Trophoblast cell (in vitro differentiated cells and primary cell): ENCODE results near the gene GPX5.

Source experiments
- DNase-seq, 2 donors: peaks; one replicate each; pipeline ENCODE4 v3.0.0-alpha.2; 2016
- H2AFZ ChIP-seq: 2 replicates; pipeline ENCODE4 v1.6.1; 2013; ENCODE audit warnings: low read length, moderate library complexity, mild to moderate bottlenecking; ENCODE audit not compliant: insufficient read depth, poor library complexity
- H2AK5ac ChIP-seq: 2 replicates; pipeline ENCODE4 v1.6.1; 2013; ENCODE audit warnings: mild to moderate bottlenecking, low read length
- H2BK120ac ChIP-seq: 2 replicates; pipeline ENCODE4 v1.6.1; 2013; ENCODE audit warnings: low read length, mild to moderate bottlenecking, moderate library complexity; ENCODE audit not compliant: insufficient read depth, poor library complexity
- H2BK12ac ChIP-seq: 2 replicates; pipeline ENCODE4 v1.6.1; 2013; ENCODE audit warnings: mild to moderate bottlenecking, low read length, moderate library complexity
- H2BK5ac ChIP-seq: 2 replicates; pipeline ENCODE4 v1.6.1; 2013; ENCODE audit warnings: low read length, low read depth, moderate library complexity, mild to moderate bottlenecking; ENCODE audit not compliant: poor library complexity
- H3K14ac ChIP-seq: 2 replicates; pipeline ENCODE4 v1.6.1; 2013; ENCODE audit warnings: mild to moderate bottlenecking, low read length
- H3K18ac ChIP-seq: 2 replicates; pipeline ENCODE4 v1.6.1; 2013; ENCODE audit warnings: mild to moderate bottlenecking, low read length
- H3K23ac ChIP-seq: 2 replicates; pipeline ENCODE4 v1.6.1; 2013; ENCODE audit warnings: low read length
- H3K27ac ChIP-seq: 2 replicates; pipeline ENCODE4 v1.5.1; 2013; ENCODE audit warnings: low read depth, mild to moderate bottlenecking, inconsistent platforms, low read length, moderate library complexity
- H3K27me3 ChIP-seq: 2 replicates; pipeline ENCODE4 v1.6.1; 2013; ENCODE audit warnings: inconsistent platforms, mild to moderate bottlenecking, low read length, moderate library complexity; ENCODE audit not compliant: insufficient read depth
- H3K36me3 ChIP-seq, 2 experiments: 1 replicate in 1 of 2; 2 replicates in 1 of 2; pipeline ENCODE4 v1.6.1; 2013; ENCODE audit warnings: low read length in 2 of 2, mild to moderate bottlenecking in 2 of 2, moderate library complexity in 1 of 2; ENCODE audit not compliant: insufficient read depth in 2 of 2, control insufficient read depth in 1 of 2
- H3K4ac ChIP-seq: 2 replicates; pipeline ENCODE4 v1.6.1; 2013; ENCODE audit warnings: low read depth, mild to moderate bottlenecking, low read length, moderate library complexity
- H3K4me1 ChIP-seq, 2 experiments: 1 replicate in 1 of 2; 2 replicates in 1 of 2; pipeline ENCODE4 v1.6.1; 2013; ENCODE audit warnings: low read length in 2 of 2, mild to moderate bottlenecking in 2 of 2, moderate library complexity in 1 of 2; ENCODE audit not compliant: insufficient read depth in 2 of 2, control insufficient read depth in 1 of 2
- H3K4me2 ChIP-seq: 2 replicates; pipeline ENCODE4 v1.6.1; 2013; ENCODE audit warnings: inconsistent platforms, mild to moderate bottlenecking, low read length, moderate library complexity
- H3K4me3 ChIP-seq: 2 replicates; pipeline ENCODE4 v1.5.1; 2013; ENCODE audit warnings: mild to moderate bottlenecking, low read depth, low read length, inconsistent platforms
- H3K79me1 ChIP-seq: one replicate; pipeline ENCODE4 v1.6.1; 2013; ENCODE audit warnings: low read length
- H3K79me2 ChIP-seq: 2 replicates; pipeline ENCODE4 v1.6.1; 2013; ENCODE audit warnings: low read length, mild to moderate bottlenecking; ENCODE audit not compliant: control insufficient read depth, insufficient read depth, poor library complexity
- H3K9ac ChIP-seq: 2 replicates; pipeline ENCODE4 v1.6.1; 2013; ENCODE audit warnings: mild to moderate bottlenecking, low read length
- H3K9me3 ChIP-seq: 2 replicates; pipeline ENCODE4 v1.6.1; 2013; ENCODE audit warnings: low read depth, mild to moderate bottlenecking, control low read depth, inconsistent platforms, low read length; ENCODE audit not compliant: insufficient read depth
- H4K12ac ChIP-seq: 2 replicates; pipeline ENCODE4 v1.6.1; 2013; ENCODE audit warnings: low read depth, mild to moderate bottlenecking, low read length, moderate library complexity
- H4K8ac ChIP-seq: 2 replicates; pipeline ENCODE4 v1.6.1; 2013; ENCODE audit warnings: low read depth, mild to moderate bottlenecking, low read length, moderate library complexity
- H4K91ac ChIP-seq: one replicate; pipeline ENCODE4 v1.6.1; 2013; ENCODE audit warnings: low read depth, mild to moderate bottlenecking, low read length, moderate library complexity
- WGBS: extraction: QIAGEN DNeasy Blood & Tissue Kit; methylation state at CpG from one replicate; pipeline ENCODE4 v1.1.7; 2013; ENCODE audit warnings: missing lambda C conversion rate; ENCODE audit not compliant: insufficient read length, insufficient coverage; ENCODE audit errors: extremely low coverage; 5-methylcytosine and 5-hydroxymethylcytosine counted together

The GPX5 gene

GRCh38 chr6:28568515-28569108 is 42.9 kb downstream of the GPX5 start:
- Histone ChIP-seq H3K23ac (no peak overlapping the region), H3K18ac (no peak overlapping the region), H2BK120ac (no peak overlapping the region), H3K79me2 (no peaks in the 10 kb centered on the region), H3K14ac (no peak overlapping the region), H4K8ac (no peak overlapping the region), H3K27ac (no peak overlapping the region), H3K4ac (no peak overlapping the region), H4K91ac (no peak overlapping the region), H3K9me3 (peaks cover 2% of the 10 kb centered on the region), H2BK12ac (no peak overlapping the region), H3K9ac (no peak overlapping the region), H4K12ac (no peak overlapping the region), H3K4me1 (no peaks in the 10 kb centered on the region), H3K36me3 (no peaks in the 10 kb centered on the region), H3K4me2 (no peak overlapping the region), H2AFZ (no peak overlapping the region), H3K79me1 (no peaks in the 10 kb centered on the region), H2AK5ac (no peak overlapping the region), H2BK5ac (no peak overlapping the region), H3K4me3 (no peak overlapping the region), H3K27me3 (no peaks in the 10 kb centered on the region)
- peak; percentile 23 to 62 for DNase-seq
- no CpG with 5 or more reads among the region's 4 CpGs for WGBS

GRCh38 chr6:28569748-28570147 is 44.1 kb downstream of the GPX5 start:
- no peak overlapping the region for H3K9ac ChIP-seq
- no peak for DNase-seq
- H3K14ac ChIP-seq: no peak overlapping the region
- H2BK12ac ChIP-seq: no peak overlapping the region
- H3K4me2 ChIP-seq: no peak overlapping the region
- no peaks in the 10 kb centered on the region for H3K27me3 ChIP-seq
- WGBS: no CpG with 5 or more reads among the region's 2 CpGs
- H3K4ac ChIP-seq: no peak overlapping the region
- H3K9me3 ChIP-seq: peaks cover 2% of the 10 kb centered on the region
- no peak overlapping the region for H2AK5ac ChIP-seq
- H4K8ac ChIP-seq: no peak overlapping the region
- no peak overlapping the region for H3K4me3 ChIP-seq
- H2BK5ac ChIP-seq: no peak overlapping the region
- H3K79me1 ChIP-seq: no peaks in the 10 kb centered on the region
- H3K36me3 ChIP-seq: no peaks in the 10 kb centered on the region
- H2BK120ac ChIP-seq: no peak overlapping the region
- H3K79me2 ChIP-seq: no peaks in the 10 kb centered on the region
- H3K18ac ChIP-seq: no peak overlapping the region
- H2AFZ ChIP-seq: no peak overlapping the region
- H4K91ac ChIP-seq: no peak overlapping the region
- no peak overlapping the region for H4K12ac ChIP-seq
- no peak overlapping the region for H3K23ac ChIP-seq
- H3K27ac ChIP-seq: no peak overlapping the region
- H3K4me1 ChIP-seq: no peaks in the 10 kb centered on the region

GRCh38 chr6:28580475-28580874 is 54.8 kb downstream of the GPX5 start:
- Histone ChIP-seq H3K27me3 (no peaks in the 10 kb centered on the region), H2BK120ac (no peak overlapping the region), H2BK12ac (no peak overlapping the region), H3K23ac (no peak overlapping the region), H3K4ac (no peak overlapping the region), H3K14ac (no peak overlapping the region), H2BK5ac (no peak overlapping the region), H3K27ac (no peak overlapping the region), H4K91ac (no peak overlapping the region), H3K36me3 (no peaks in the 10 kb centered on the region), H3K9me3 (no peaks in the 10 kb centered on the region), H4K8ac (no peak overlapping the region), H3K9ac (no peak overlapping the region), H3K79me1 (no peaks in the 10 kb centered on the region), H3K79me2 (no peaks in the 10 kb centered on the region), H3K18ac (no peak overlapping the region), H2AFZ (no peak overlapping the region), H3K4me3 (no peak overlapping the region), H3K4me2 (no peak overlapping the region), H2AK5ac (no peak overlapping the region), H3K4me1 (no peaks in the 10 kb centered on the region), H4K12ac (no peak overlapping the region)
- no peak for DNase-seq

GRCh38 chr6:28583463-28583862 is 57.8 kb downstream of the GPX5 start:
- Histone ChIP-seq H2BK12ac (no peak overlapping the region), H3K23ac (no peak overlapping the region), H4K91ac (no peak overlapping the region), H3K9ac (no peak overlapping the region), H3K27me3 (no peaks in the 10 kb centered on the region), H2AFZ (no peak overlapping the region), H3K18ac (no peak overlapping the region), H3K4me3 (no peak overlapping the region), H3K14ac (no peak overlapping the region), H3K4me1 (peaks cover 4 to 6% of the 10 kb centered on the region in 2 experiments), H4K8ac (no peak overlapping the region), H2BK5ac (no peak overlapping the region), H2AK5ac (no peak overlapping the region), H4K12ac (no peak overlapping the region), H3K9me3 (no peaks in the 10 kb centered on the region), H3K27ac (no peak overlapping the region), H3K36me3 (no peaks in the 10 kb centered on the region), H3K79me2 (peaks cover 4% of the 10 kb centered on the region), H3K79me1 (peaks cover 5% of the 10 kb centered on the region), H2BK120ac (no peak overlapping the region), H3K4me2 (no peak overlapping the region), H3K4ac (no peak overlapping the region)
- DNase-seq: no peak
- no CpG with 5 or more reads among the region's 2 CpGs for WGBS
